ENCODE data around the gene CSRNP2. TPM values are rescaled to one million over a fixed set of nuclear protein-coding genes. Genes with fewer than 3 reads are reported as not detected.

Gene CSRNP2
- total and polyA plus RNA-seq, 2 of the 4 experiments (the other 2 are of a cell fraction), result 14.0 to 21.7 TPM

DNA sequence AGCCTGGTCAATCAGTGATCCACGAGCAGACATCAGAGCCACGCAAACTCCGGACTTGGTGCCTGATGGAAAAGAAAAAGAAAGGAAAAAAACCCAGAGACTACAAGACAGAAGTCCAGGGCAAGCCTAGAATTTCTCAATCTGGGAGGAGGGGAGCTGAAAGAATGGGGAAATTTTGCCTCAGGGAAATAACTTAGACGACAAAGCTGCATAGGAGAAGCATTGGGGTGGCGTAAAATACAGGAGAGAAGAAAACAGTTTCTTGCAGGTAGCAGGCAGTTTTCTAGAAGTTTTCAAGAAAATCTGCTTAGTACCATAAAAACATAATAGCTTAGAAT is 54.6 kb downstream of the CSRNP2 start:
- no peak overlapping the region for H3K4me3 ChIP-seq (ENCODE audit: insufficient read depth, low read depth, low read length)
- H2BK20ac ChIP-seq (ENCODE audit: low read depth, low read length), result no peak overlapping the region
- H3K79me1 ChIP-seq (ENCODE audit: low read depth in 1 of 2, low read length in 2 of 2), result peaks cover 4 to 19% of the 10 kb centered on the region in 2 experiments
- intact Hi-C loops (cut with micrococcal nuclease), result loop anchor here (2.0 to 10.0 kb wide), 2 partner anchors 204 to 264 kb away; partner anchors contain the start of gene ATF1
- POLR2A ChIA-PET (ENCODE audit: unreplicated experiment), result no interaction called here
- H3K4me2 ChIP-seq (ENCODE audit: low read depth, low read length), result peak overlapping the region; percentile 55
- H3K27ac ChIP-seq (ENCODE audit: insufficient read depth, low read length), result no peak overlapping the region
- H2BK15ac ChIP-seq (ENCODE audit: low read depth, low read length), result no peak overlapping the region
- no peaks in the 10 kb centered on the region for H3K27me3 ChIP-seq (ENCODE audit: control insufficient read depth, insufficient read depth, low read length)
- no peak overlapping the region for H2BK120ac ChIP-seq (ENCODE audit: low read depth, low read length)
- in situ Hi-C loops (cut with MboI; ENCODE audit: low sequenced_read_pairs), result no loop called here
- H4K5ac ChIP-seq (ENCODE audit: low read depth, low read length), result peak overlapping the region; percentile 24; the same call in 1 of the 2 replicates
- H3K4me1 ChIP-seq (ENCODE audit: control insufficient read depth, insufficient read depth, low read length), result peaks cover 4% of the 10 kb centered on the region
- no peak overlapping the region for H4K8ac ChIP-seq (ENCODE audit: low read depth in 2 of 2, low read length in 2 of 2)
- no peaks in the 10 kb centered on the region for H3K9me3 ChIP-seq (ENCODE audit: control insufficient read depth, insufficient read depth, low read length)
- H3K9me1 ChIP-seq (ENCODE audit: insufficient read depth, low read length), result 0 out of 2 replicates have a peak, but pooled peaks cover 2% of the 10 kb centered on the region
- H4K20me1 ChIP-seq (ENCODE audit: insufficient read depth, low read length), result no peaks in the 10 kb centered on the region; the same call in 1 of the 2 replicates
- no peak overlapping the region for H3K9ac ChIP-seq (ENCODE audit: low read depth, low read length)
- H4K91ac ChIP-seq (ENCODE audit: insufficient read depth, low read depth, low read length), result no peak overlapping the region
- BruUV-seq (replicated peaks), result no TSS peak
- no peak overlapping the region for H3K4ac ChIP-seq (ENCODE audit: low read depth, low read length)
- ATAC-seq (ENCODE audit: low read depth), result no peak
- no peak for DNase-seq
- no peak overlapping the region for H3K23ac ChIP-seq (ENCODE audit: low read depth, low read length)
- no peak overlapping the region for H3K18ac ChIP-seq (ENCODE audit: low read depth, low read length)
- H3K36me3 ChIP-seq (ENCODE audit: control insufficient read depth, insufficient read depth, low read length), result no peaks in the 10 kb centered on the region
- H2BK5ac ChIP-seq (ENCODE audit: low read depth, low read length, poor library complexity, severe bottlenecking), result no peak overlapping the region
- no peak overlapping the region for H3K56ac ChIP-seq (ENCODE audit: extremely low read depth, insufficient read depth, low read length)
- 60% methylated on average over 1 of the region's 5 CpGs; no CpG with 5 or more reads in 1 of the 2 experiments for WGBS, 2 experiments (ENCODE audit: extremely low coverage in 2 of 2, insufficient read length in 1 of 2)
- dilution Hi-C loops (cut with HindIII; ENCODE audit: low sequenced_read_pairs, unreplicated experiment), result no loop called here
- H2AK5ac ChIP-seq (ENCODE audit: low read depth, low read length), result no peak overlapping the region
- CTCF ChIA-PET, result interaction anchor here (1.0 to 1.1 kb wide), 2 partner anchors 16 to 24 kb away, joined by 4 read pairs; no protein-coding TSS in a partner anchor
- no peak overlapping the region for H2AFZ ChIP-seq (replicated peaks; ENCODE audit: low read length, poor library complexity)
- no peak overlapping the region for H3K14ac ChIP-seq (replicated peaks; ENCODE audit: low read depth, low read length)
- TF ChIP-seq FOS (IDR thresholded peaks at IDR 0.05; ENCODE audit: low read depth, low read length) (no peak), BHLHE40 (IDR thresholded peaks at IDR 0.05; ENCODE audit: low read depth, low read length) (no peak), MAZ (IDR thresholded peaks at IDR 0.05; ENCODE audit: borderline replicate concordance, low read depth, low read length) (no peak), NFE2L2 (IDR thresholded peaks at IDR 0.05; ENCODE audit: low read depth, low read length) (no peak), RCOR1 (IDR thresholded peaks at IDR 0.05; ENCODE audit: insufficient replicate concordance, low read length) (no peak), RFX5 (IDR thresholded peaks at IDR 0.05; ENCODE audit: low read depth, low read length) (no peak), POLR2A (IDR thresholded peaks at IDR 0.05; ENCODE audit: low read depth, low read length) (no peak), SMC3 (IDR thresholded peaks at IDR 0.05; ENCODE audit: low read depth, low read length) (no peak), MAFK (IDR thresholded peaks at IDR 0.05; ENCODE audit: low read depth, low read length) (no peak), MXI1 (IDR thresholded peaks at IDR 0.05; ENCODE audit: borderline replicate concordance, low read depth, low read length) (no peak), ELK1 (IDR thresholded peaks at IDR 0.05; ENCODE audit: borderline replicate concordance, low read depth, low read length) (no peak)
- H2AK9ac ChIP-seq (replicated peaks; ENCODE audit: low read depth, low read length, poor library complexity), result no peak overlapping the region
